K562 treated with DMSO at 1 percent for 4 hours (cell line): ENCODE results near the gene MED27. TPM values are rescaled to one million over a fixed set of nuclear protein-coding genes. Genes with fewer than 3 reads are reported as not detected.

Experiments
- total RNA-seq: library from RNA; unstranded; fragments of 300-600 nt; gene quantifications from 2 replicates; pipeline ENCODE4 v1.2.3, GENCODE V29; 2022; ENCODE audit not compliant: insufficient read depth

The MED27 gene, protein sequence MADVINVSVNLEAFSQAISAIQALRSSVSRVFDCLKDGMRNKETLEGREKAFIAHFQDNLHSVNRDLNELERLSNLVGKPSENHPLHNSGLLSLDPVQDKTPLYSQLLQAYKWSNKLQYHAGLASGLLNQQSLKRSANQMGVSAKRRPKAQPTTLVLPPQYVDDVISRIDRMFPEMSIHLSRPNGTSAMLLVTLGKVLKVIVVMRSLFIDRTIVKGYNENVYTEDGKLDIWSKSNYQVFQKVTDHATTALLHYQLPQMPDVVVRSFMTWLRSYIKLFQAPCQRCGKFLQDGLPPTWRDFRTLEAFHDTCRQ
- 25.7 and 34.0 TPM in 2 replicates for total RNA-seq

GRCh38 chr9:132079391-132080091 lies at the start of gene MED27:
Gene MED27 (minus strand): TSS chr9:132079867. CDS start chr9:132079844, 23 bp downstream.

Other genes starting within 250 kb of the MED27 start
- not detected in 2 replicates for gene NTNG2, start 82.2 kb upstream of the MED27 start, total RNA-seq